ENCODE measurements around the gene SPSB2.

GRCh38 chr12:6855322-6855721, 17.8 kb downstream of the SPSB2 start:
- TF ChIP-seq MYC (IDR thresholded peaks at IDR 0.05; ENCODE audit: low read depth, low read length) (no peak), MYC (CRISPR knock-in tag; IDR thresholded peaks at IDR 0.05; ENCODE audit: borderline replicate concordance, low read depth) (no peak), CTCF (IDR thresholded peaks at IDR 0.05 in 2 of 3, conservative IDR thresholded peaks at IDR 0.05 in 1 of 3; ENCODE audit: insufficient read depth in 2 of 3, low read depth in 1 of 3, low read length in 3 of 3) (no peak)

All from K562 (cell line).